Stomach (tissue), 9 donors: Measurements from ENCODE around the gene CDH23. TPM values are rescaled to one million over a fixed set of nuclear protein-coding genes. Genes with fewer than 3 reads are reported as not detected.

Experiments
- DNase-seq, 2 donors: peaks; one replicate each; pipeline versions ENCODE4 v3.0.0 to v3.0.0-alpha.2; 2013 to 2019
- H3K27ac ChIP-seq, 5 donors: fragments of 200-600 bp in 4 of 5; sonication (generic) in 4 of 5; one replicate each; pipeline ENCODE4 v1.5.1; 2013 to 2019; ENCODE audit warnings: mild to moderate bottlenecking in 1 of 5, moderate library complexity in 1 of 5
- H3K27me3 ChIP-seq, 3 donors: fragments of 200-600 bp; sonication (generic); one replicate each; pipeline ENCODE4 v1.5.1; 2017 to 2019; ENCODE audit warnings: mixed run types in 1 of 3
- H3K36me3 ChIP-seq, 4 donors: fragments of 200-600 bp; sonication (generic); 1 replicate in 3 of 4; 2 replicates in 1 of 4; pipeline ENCODE4 v1.5.1; 2016 to 2019
- H3K4me1 ChIP-seq, 4 donors: fragments of 200-600 bp; sonication (generic); one replicate each; pipeline ENCODE4 v1.5.1; 2016 to 2019
- H3K4me3 ChIP-seq, 4 donors: fragments of 200-600 bp; sonication (generic) in 3 of 4; one replicate each; pipeline ENCODE4 v1.5.1; 2016 to 2019; ENCODE audit warnings: mild to moderate bottlenecking in 1 of 4
- H3K9me3 ChIP-seq, 4 donors: fragments of 200-600 bp; sonication (generic); one replicate each; pipeline ENCODE4 v1.5.1; 2016 to 2019
- EP300 ChIP-seq: sonication (generic); formaldehyde crosslinking; IDR thresholded peaks from one replicate; pipeline ENCODE4 v1.6.1; 2017; ENCODE audit warnings: antibody characterized with exemption
- POLR2A ChIP-seq, 4 donors: fragments of 450-650 bp; IDR thresholded peaks; one replicate each; pipeline ENCODE4 v1.6.1; 2016; ENCODE audit warnings: antibody characterized with exemption in 4 of 4, control low read depth in 2 of 4, mild to moderate bottlenecking in 1 of 4, moderate library complexity in 1 of 4
- POLR2AphosphoS5 ChIP-seq, 3 donors: sonication (generic); formaldehyde crosslinking; IDR thresholded peaks; one replicate each; pipeline ENCODE4 v1.6.1; 2016; ENCODE audit warnings: antibody characterized with exemption in 3 of 3
- WGBS, 5 donors: extraction: QIAGEN DNeasy Blood & Tissue Kit in 3 of 5; methylation state at CpG; one replicate each; pipeline versions ENCODE4 v1.1.5 to v1.1.7; 2013 to 2018; 5-methylcytosine and 5-hydroxymethylcytosine counted together
- intact Hi-C: fragments of 100-400 bp; cut with DNase I; formaldehyde crosslinking; loops from one replicate; pipeline ENCODE4 v1.15.1; 2023; ENCODE audit warnings: low total_unique reads
- polyA plus RNA-seq, 3 donors: library from polyadenylated mRNA; stranded (reverse); fragments of 200-250 nt; gene quantifications; one replicate each; pipeline ENCODE4 v1.2.3, GENCODE V29; 2013
- total RNA-seq, 5 donors: library from RNA; depleted of rRNA; stranded (reverse); fragments of >200 nt; gene quantifications; one replicate each; pipeline versions ENCODE4 v1.1.0 to v1.2.3, GENCODE V29; 2014 to 2016
- TF ChIP-seq, protein P1 (sequence below), 7 experiments: fragments of 450-650 bp in 4 of 7; fragments of 200-600 bp in 3 of 7; sonication (generic) in 3 of 7; IDR thresholded peaks; one replicate each; pipeline ENCODE4 v1.5.1; 2016 to 2019; ENCODE audit warnings: antibody characterized with exemption in 7 of 7, control low read depth in 2 of 7, mild to moderate bottlenecking in 1 of 7
- donor health status: healthy with polysubstance abuse.
- donor health status: Bipolar disorder and iron deficiency.
- donor health status: healthy.

CDH23 gene
- total and polyA plus RNA-seq, 8 donors = 0.31 to 8.2 (median 2.2) TPM

- Histone ChIP-seq H3K4me3 (no peak overlapping the region), H3K27me3 (peaks cover 0 to 5% (median 0%) of the 10 kb centered on the region in 3 donors), H3K27ac (no peak overlapping the region), H3K4me1 (no peaks in the 10 kb centered on the region), H3K9me3 (no peaks in the 10 kb centered on the region), H3K36me3 (no peaks in the 10 kb centered on the region)
- no peak for DNase-seq
- TF ChIP-seq POLR2A (IDR thresholded peaks at IDR 0.05) (no peak), EP300 (no peak), POLR2AphosphoS5 (IDR thresholded peaks at IDR 0.05) (no peak)
- TF ChIP-seq, protein P1, sequence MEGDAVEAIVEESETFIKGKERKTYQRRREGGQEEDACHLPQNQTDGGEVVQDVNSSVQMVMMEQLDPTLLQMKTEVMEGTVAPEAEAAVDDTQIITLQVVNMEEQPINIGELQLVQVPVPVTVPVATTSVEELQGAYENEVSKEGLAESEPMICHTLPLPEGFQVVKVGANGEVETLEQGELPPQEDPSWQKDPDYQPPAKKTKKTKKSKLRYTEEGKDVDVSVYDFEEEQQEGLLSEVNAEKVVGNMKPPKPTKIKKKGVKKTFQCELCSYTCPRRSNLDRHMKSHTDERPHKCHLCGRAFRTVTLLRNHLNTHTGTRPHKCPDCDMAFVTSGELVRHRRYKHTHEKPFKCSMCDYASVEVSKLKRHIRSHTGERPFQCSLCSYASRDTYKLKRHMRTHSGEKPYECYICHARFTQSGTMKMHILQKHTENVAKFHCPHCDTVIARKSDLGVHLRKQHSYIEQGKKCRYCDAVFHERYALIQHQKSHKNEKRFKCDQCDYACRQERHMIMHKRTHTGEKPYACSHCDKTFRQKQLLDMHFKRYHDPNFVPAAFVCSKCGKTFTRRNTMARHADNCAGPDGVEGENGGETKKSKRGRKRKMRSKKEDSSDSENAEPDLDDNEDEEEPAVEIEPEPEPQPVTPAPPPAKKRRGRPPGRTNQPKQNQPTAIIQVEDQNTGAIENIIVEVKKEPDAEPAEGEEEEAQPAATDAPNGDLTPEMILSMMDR (IDR thresholded peaks at IDR 0.05) = no peak
- 84 to 95% (median 86%) methylated on average over 7 to 8 of the region's 8 CpGs for WGBS, 5 donors
- intact Hi-C loops = no loop called here
These were observed 32.6 kb downstream of the CDH23 start for GRCh38 chr10:71429304-71429703.

DNA sequence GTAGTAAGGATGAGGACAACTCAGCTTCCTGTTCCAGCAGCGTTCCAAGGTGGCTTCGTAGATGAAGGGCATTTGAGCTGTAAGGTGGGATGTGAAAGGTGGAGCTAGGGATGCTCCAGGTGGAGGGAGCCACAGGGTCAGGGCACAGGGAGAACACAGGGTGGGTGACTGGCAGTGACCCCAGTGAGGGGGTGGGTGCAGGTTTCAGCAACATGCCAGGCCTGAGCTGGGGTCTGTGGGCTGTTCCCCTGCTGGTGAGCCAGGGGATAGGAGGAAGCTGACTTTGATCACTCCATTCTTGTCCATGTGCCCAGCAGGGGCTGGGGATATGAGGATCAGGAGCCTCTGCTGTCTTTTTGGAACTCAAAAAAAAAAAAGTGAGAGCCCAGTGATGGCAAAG is 33.2 kb downstream of the CDH23 start:
- TF ChIP-seq EP300 (no peak), POLR2A (IDR thresholded peaks at IDR 0.05) (no peak)
- 88 to 95% (median 90%) methylated on average over 2 of the region's 2 CpGs for WGBS, 5 donors
- intact Hi-C loops = no loop called here
- no peak for DNase-seq
- H3K27ac ChIP-seq = no peak overlapping the region
- no peaks in the 10 kb centered on the region for H3K4me1 ChIP-seq
- peaks cover 0 to 5% (median 0%) of the 10 kb centered on the region in 3 donors for H3K27me3 ChIP-seq
- H3K9me3 ChIP-seq = no peaks in the 10 kb centered on the region
- no peaks in the 10 kb centered on the region for H3K36me3 ChIP-seq
- H3K4me3 ChIP-seq = no peak overlapping the region

- no peaks in the 10 kb centered on the region for H3K9me3 ChIP-seq
- peaks cover 0 to 5% (median 0%) of the 10 kb centered on the region in 3 donors for H3K27me3 ChIP-seq
- TF ChIP-seq EP300 = no peak
- TF ChIP-seq, protein P1 (IDR thresholded peaks at IDR 0.05) = no peak
- no peak for TF ChIP-seq POLR2A (IDR thresholded peaks at IDR 0.05)
- no peak for TF ChIP-seq POLR2AphosphoS5 (IDR thresholded peaks at IDR 0.05)
- peaks cover 0 to 14% (median 0%) of the 10 kb centered on the region in 4 donors for H3K4me1 ChIP-seq
- peak in 1 of 2 donors; percentile 16 for DNase-seq
- intact Hi-C loops = no loop called here
- WGBS, 5 donors = 57 to 65% (median 62%) methylated on average over 14 to 16 of the region's 16 CpGs
- no peak overlapping the region for H3K27ac ChIP-seq
- H3K4me3 ChIP-seq = no peak overlapping the region
- H3K36me3 ChIP-seq = no peaks in the 10 kb centered on the region
These were observed 34.8 kb downstream of the CDH23 start for GRCh38 chr10:71431239-71432100.

GRCh38 chr10:71432101-71432905 is 35.6 kb downstream of the CDH23 start:
- Histone ChIP-seq H3K4me3 (no peak overlapping the region), H3K36me3 (no peaks in the 10 kb centered on the region), H3K9me3 (no peaks in the 10 kb centered on the region), H3K27ac (no peak overlapping the region), H3K27me3 (peaks cover 0 to 5% (median 0%) of the 10 kb centered on the region in 3 donors), H3K4me1 (peaks cover 0 to 15% (median 0%) of the 10 kb centered on the region in 4 donors)
- peak in 1 of 2 donors; percentile 10 for DNase-seq
- intact Hi-C loops = no loop called here
- TF ChIP-seq, protein P1 (IDR thresholded peaks at IDR 0.05) = no peak
- TF ChIP-seq POLR2A (IDR thresholded peaks at IDR 0.05) = no peak
- no peak for TF ChIP-seq EP300
- no peak for TF ChIP-seq POLR2AphosphoS5 (IDR thresholded peaks at IDR 0.05)
- WGBS, 5 donors = 73 to 79% (median 75%) methylated on average over 15 of the region's 15 CpGs
